Activated CD4-positive, CD25-positive, alpha-beta regulatory T cell treated with anti-CD3 and anti-CD28 coated beads, Interleukin-2, amount 50 U/mL, for 16 hours (primary cell): ENCODE results near the gene SIGLEC6.

Source experiments
- DNase-seq: peaks from one replicate; pipeline ENCODE4 v3.0.0-alpha.2; 2020; ENCODE audit warnings: low read depth, low spot score

SIGLEC6 gene

DNA sequence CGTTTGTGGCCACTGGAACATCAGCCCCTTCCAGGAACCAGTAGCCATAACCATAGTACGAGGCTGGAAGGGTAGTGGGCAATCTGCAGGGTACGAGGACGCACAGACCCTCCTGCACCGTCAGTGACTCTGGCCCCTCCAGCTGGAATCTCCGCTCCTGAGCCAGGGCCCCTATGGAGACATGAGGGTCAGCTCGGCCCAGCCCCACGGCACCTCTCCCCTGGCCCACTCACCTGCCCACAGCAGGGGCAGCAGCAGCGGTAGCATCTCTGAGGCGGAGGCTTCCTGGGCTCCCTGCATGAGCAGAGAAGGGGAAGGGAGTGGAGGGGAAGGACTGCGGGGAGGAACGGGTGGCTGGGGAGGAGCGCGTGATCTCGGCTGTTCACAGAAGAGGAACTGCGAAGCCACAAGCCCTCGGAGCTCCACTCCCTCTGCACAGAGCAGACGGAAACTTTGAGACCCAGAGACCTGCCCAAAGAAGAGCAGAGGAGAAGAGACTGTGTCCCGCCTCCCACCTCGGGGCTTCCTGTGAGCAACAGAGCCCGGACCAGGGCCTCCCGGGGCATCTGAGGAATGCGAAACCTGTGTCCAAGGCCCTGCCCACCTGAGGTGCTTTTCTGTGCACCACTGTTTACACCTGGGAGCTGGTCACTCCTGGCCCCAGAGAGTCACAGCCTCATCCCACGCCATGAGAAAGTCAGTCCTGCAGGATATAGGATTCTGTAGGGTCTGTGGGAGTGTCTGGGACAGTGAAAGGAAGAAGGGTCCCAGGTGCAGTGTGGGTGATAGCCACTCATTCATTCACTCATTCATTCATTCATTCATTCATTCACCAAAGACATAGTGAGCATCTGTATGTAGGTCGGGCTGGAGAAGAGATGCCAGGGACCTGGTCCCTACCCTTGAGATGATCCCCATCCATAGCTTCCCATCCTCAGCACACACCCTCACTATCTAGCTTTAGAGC lies at the start of gene SIGLEC6:
SIGLEC6 (minus strand) TSS at position 322 of the 967 bp plus-strand sequence; CDS start at position 300, 22 bp downstream.
- DNase-seq: no peak

- no peak for DNase-seq
Measured at GRCh38 chr19:51576850-51577249, 45.4 kb upstream of the SIGLEC6 start.

DNA sequence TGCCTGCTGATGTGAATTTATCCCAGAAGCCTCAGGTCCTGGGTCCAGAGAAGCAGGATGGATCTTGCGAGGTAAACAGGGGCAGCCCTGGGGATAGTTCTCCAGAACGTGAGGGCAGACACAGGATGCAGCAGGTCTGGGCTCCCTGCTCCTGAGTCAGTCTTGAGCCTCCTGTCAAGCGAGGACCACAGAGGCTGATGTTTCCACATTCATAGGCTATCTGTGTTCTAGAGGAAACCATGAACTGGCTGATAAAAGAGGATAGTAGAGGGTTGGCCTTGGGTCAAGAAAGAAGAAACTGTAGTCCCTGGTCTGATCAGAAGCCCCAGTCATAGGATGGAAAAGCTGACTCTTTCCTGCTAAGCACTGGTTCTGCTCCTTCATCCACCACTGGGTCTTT lies 41.9 kb upstream of the SIGLEC6 start:
- no peak for DNase-seq

DNA sequence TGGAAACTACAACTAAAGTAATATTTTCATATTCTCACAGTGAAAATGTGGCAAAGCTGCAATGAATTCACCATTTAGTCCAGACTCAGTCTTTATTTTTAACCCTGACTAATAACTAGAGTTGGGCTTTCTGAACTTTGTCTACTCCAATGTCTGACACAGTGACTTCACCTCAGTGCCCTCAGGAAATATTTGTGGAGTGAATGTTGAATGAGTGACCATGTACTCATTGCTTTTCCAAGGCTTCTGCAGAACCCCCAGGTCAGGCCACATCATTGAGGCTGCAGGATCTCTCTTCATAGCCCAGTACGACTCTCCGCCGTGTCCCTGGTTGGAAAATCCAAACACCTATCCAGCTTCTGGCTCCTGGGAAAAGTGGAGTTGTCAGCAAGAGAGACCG lies 41.4 kb upstream of the SIGLEC6 start:
- no peak for DNase-seq

GRCh38 chr19:51572410-51572809 lies 40.9 kb upstream of the SIGLEC6 start:
- no peak for DNase-seq

GRCh38 chr19:51571599-51571998 lies 40.1 kb upstream of the SIGLEC6 start:
- no peak for DNase-seq

DNA sequence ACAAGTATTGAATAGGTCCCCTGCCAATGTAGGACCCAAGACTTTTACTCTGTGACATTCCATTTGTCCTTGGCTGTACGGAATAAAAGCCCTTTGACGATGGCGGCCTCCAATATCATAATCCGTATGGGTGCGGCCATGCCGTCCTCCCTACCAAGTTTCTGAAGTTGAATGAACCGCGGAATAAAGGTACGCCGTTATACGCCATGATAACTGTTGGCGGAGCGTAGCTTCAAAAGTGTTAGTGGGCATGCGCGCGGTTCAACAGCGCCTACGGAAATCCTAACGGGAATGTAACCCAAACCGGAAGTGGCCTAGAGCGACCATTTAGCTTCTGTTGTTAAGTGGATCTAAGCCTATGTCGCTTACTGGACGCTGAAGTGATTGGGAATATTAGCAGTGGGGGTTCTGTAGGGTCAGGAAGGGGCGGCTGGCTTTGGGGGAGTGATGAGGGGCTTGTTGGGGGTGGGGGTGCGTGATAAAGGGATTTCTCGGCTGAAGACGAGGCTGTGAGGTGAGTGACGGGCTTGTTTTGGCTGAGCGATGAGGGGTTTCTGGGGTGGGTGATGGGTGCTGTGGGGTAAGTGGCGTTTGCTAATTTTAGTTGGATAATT lies 39.6 kb upstream of the SIGLEC6 start, which contains the start of gene ZNF175:
ZNF175 (plus strand) TSS at position 322 of the 614 bp plus-strand sequence. CDS start 2,047 bp downstream, outside the sequence.
- DNase-seq: peak; percentile 69

DNA sequence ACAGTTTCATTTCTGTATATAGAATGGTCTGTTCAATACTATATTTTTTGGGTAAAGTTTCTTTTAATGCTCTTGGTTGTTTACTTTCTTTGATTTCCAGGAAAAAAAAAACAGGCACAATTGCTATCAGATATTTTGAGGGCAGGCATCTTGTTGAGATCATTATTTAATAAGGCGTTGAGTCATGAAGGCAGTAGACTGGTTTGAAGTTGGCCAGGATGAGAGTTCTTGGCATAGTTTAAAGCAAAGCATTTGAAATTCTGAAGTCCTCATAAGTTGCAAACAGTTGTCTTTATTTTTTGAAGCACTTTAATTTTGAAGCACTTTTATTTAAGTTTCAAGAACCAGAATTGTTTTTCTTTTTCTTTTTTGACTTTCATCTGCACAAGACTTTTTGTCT lies 37.0 kb upstream of the SIGLEC6 start:
- no peak for DNase-seq

- no peak for DNase-seq
Measured at GRCh38 chr19:51567583-51567982, 36.1 kb upstream of the SIGLEC6 start.

GRCh38 chr19:51566489-51567100 lies 35.1 kb upstream of the SIGLEC6 start:
- no peak for DNase-seq

- DNase-seq: no peak
Measured at GRCh38 chr19:51565583-51565982, 34.1 kb upstream of the SIGLEC6 start.

DNA sequence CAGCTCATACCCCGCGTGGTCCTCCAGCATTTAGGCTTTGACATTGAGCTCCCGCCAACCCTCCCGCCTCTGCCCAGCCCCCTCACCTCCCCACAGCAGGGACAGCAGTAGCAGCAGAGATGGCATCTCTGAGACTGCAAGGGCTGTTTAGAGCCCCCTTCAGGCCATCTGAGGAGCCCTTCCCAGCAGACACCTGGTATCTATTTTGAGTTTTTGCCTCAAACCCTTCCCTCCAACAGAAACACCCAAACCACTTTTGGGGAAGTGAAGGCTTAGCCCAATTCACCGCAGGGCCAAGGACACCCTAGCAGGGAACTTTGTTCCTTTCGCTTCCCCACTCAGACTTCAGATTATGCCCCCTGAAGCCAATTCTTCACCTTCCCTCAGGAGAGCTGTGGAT lies 33.3 kb upstream of the SIGLEC6 start:
- DNase-seq: no peak

GRCh38 chr19:51560339-51560738 lies 28.9 kb upstream of the SIGLEC6 start:
- DNase-seq: no peak

DNA sequence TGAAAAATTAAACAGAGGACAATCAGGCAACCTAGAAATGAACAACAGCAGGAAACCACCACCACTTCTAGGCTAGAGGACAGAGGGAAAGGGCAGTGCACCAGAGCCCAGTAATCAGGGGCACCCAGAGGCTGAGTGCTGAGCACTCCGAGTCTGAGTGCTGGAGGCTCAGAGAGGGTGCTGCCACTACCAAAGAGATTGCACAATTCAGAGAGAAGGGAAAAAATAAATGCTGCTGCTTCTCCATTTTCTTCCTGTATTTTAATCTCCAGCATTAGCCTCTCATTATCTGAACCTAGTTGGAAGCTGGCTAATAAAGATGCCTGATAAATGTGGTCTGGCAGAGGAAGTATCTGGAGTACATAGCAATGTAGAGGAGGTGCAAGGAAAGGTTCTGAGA lies 27.8 kb upstream of the SIGLEC6 start:
- DNase-seq: no peak

GRCh38 chr19:51552996-51553725 lies 21.7 kb upstream of the SIGLEC6 start:
- DNase-seq: no peak

GRCh38 chr19:51552608-51552995 lies 21.1 kb upstream of the SIGLEC6 start:
- no peak for DNase-seq

DNA sequence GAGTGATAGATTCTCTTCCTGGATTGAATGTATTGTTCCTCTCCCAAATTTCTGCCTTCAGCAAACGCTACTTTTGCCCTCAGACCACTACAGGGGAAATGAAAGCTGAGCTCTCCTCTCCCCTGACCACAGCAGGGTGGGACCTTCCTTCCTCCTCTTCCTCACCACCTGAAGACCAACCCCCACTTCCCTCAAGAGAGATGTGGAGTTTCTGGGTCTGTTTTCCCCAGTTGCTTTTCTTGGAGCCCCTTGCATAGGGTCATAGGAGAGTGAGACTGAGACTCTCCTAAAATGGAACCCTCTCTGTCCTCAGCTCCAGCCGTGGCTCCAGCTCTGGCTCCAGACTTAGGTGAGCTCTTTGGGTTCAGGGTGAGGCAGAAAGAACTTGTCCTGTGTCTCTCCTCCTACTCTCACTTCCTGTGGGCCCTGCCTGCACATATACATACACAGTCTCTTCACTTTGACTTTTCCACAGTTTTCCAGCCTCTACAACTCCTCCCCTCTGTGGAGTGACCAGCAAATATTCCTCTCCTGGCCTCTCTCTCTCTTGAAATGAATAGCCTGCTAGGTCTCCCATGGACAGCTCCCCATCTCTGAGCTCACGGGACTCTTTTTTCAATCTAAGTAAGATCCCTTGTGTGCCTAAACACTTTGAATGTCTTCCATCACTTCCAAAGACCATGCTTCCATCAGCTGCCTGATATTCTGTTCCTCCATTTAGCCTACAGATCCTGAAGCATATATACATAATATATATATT lies 20.4 kb upstream of the SIGLEC6 start:
- no peak for DNase-seq

- no peak for DNase-seq
Measured at GRCh38 chr19:51550848-51551672, 19.6 kb upstream of the SIGLEC6 start.

GRCh38 chr19:51549533-51550324 lies 18.3 kb upstream of the SIGLEC6 start:
- DNase-seq: no peak
